ENCODE results near the gene DECR2.

- TF ChIP-seq POLR2A (IDR thresholded peaks at IDR 0.05; ENCODE audit: low read length) (no peak), GATA1 (IDR thresholded peaks at IDR 0.05; ENCODE audit: low read depth, low read length) (no peak)
Observed at GRCh38 chr16:397736-398332, 3.9 kb upstream of the DECR2 start.
